ENCODE data around the gene ZBTB34.

ZBTB34 gene

GRCh38 chr9:126926364-126926763, 65.9 kb downstream of the ZBTB34 start:
- no peak for DNase-seq (ENCODE audit: low spot score)

DNA sequence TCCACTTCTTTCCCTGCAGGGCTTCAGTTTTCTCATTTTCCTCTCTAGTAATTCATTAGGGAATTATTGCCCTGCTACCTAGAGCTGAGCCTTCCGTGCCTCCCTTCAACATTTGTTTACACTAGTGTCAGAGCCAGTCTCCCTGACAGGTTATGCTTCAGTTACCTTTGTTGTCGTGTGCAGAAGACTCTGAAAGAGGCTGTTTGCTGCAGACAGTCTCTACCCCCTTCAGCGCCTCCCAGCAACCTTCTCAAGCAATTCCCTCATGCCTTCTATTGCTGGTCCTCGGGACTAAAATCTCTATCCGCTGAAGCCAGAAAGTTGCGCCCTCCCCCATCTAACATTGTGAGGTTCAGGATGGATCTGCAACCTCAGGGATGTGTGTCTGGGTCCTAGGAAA, 67.0 kb downstream of the ZBTB34 start:
- no peak for DNase-seq (ENCODE audit: low spot score)

- no peak for DNase-seq (ENCODE audit: low spot score)
Observed at GRCh38 chr9:126932871-126933321, 72.5 kb downstream of the ZBTB34 start.

GRCh38 chr9:126933334-126933980, 73.0 kb downstream of the ZBTB34 start:
- no peak for DNase-seq (ENCODE audit: low spot score)

GRCh38 chr9:126934441-126934840, 74.0 kb downstream of the ZBTB34 start:
- no peak for DNase-seq (ENCODE audit: low spot score)
